Lower leg skin (tissue), 4 donors: ENCODE results near the gene FYB2. TPM values are rescaled to one million over a fixed set of nuclear protein-coding genes. Genes with fewer than 3 reads are reported as not detected.

Experiments
- DNase-seq, 2 donors: peaks; one replicate each; pipeline ENCODE4 v3.0.0-alpha.2; 2019; ENCODE audit warnings: low spot score in 2 of 2
- H3K4me3 ChIP-seq: fragments of 200-600 bp; sonication (generic); 2 replicates; pipeline ENCODE4 v1.5.1; 2017; ENCODE audit warnings: mild to moderate bottlenecking, low read depth; ENCODE audit not compliant: poor library complexity, severe bottlenecking
- POLR2A ChIP-seq, 2 donors: fragments of 450-650 bp; IDR thresholded peaks; one replicate each; pipeline ENCODE4 v1.6.1; 2016 to 2017; ENCODE audit warnings: antibody characterized with exemption in 2 of 2, mild to moderate bottlenecking in 1 of 2, moderate library complexity in 1 of 2
- WGBS, 2 donors: methylation state at CpG; one replicate each; pipeline ENCODE4 v1.1.5; 2018; 5-methylcytosine and 5-hydroxymethylcytosine counted together
- intact Hi-C: fragments of 100-400 bp; cut with DNase I; formaldehyde crosslinking; loops from one replicate; pipeline ENCODE4 v1.15.0; 2023; ENCODE audit warnings: low total_unique reads
- total RNA-seq, 4 donors: library from RNA; depleted of rRNA; stranded (reverse); fragments of >200 nt; gene quantifications; one replicate each; pipeline ENCODE4 v1.1.0, GENCODE V29; 2016
- TF ChIP-seq, protein P1 (sequence below), 3 donors: fragments of 450-650 bp; IDR thresholded peaks; one replicate each; pipeline ENCODE4 v1.5.1; 2016; ENCODE audit warnings: antibody characterized with exemption in 3 of 3, mild to moderate bottlenecking in 3 of 3, moderate library complexity in 2 of 3

Gene FYB2
- total RNA-seq, 4 donors from 2014 or later, result 0.19 TPM; not detected in 3

DNA sequence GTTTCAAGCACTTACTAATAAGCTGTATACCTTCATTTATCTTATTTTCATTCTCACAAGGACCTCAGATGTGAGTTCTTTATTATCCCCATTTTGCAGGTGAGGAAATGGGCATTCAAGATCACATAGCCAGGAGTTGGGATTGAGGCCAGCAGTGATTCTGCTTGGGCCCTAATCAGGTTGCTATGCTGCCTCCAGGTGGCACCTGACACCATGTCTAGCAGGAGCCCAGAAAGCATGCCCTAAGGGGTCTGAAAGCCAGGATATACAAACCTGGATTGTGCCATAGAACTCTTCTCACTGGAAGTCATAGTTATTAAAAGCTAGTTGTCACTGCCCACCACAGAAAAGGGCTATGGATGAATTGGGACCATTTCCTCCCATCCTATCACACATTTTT lies 61.1 kb downstream of the FYB2 start:
- TF ChIP-seq POLR2A (IDR thresholded peaks at IDR 0.05), result no peak
- TF ChIP-seq, protein P1, sequence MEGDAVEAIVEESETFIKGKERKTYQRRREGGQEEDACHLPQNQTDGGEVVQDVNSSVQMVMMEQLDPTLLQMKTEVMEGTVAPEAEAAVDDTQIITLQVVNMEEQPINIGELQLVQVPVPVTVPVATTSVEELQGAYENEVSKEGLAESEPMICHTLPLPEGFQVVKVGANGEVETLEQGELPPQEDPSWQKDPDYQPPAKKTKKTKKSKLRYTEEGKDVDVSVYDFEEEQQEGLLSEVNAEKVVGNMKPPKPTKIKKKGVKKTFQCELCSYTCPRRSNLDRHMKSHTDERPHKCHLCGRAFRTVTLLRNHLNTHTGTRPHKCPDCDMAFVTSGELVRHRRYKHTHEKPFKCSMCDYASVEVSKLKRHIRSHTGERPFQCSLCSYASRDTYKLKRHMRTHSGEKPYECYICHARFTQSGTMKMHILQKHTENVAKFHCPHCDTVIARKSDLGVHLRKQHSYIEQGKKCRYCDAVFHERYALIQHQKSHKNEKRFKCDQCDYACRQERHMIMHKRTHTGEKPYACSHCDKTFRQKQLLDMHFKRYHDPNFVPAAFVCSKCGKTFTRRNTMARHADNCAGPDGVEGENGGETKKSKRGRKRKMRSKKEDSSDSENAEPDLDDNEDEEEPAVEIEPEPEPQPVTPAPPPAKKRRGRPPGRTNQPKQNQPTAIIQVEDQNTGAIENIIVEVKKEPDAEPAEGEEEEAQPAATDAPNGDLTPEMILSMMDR (IDR thresholded peaks at IDR 0.05), result no peak
- intact Hi-C loops, result no loop called here
- no peak for DNase-seq
- no peak overlapping the region for H3K4me3 ChIP-seq

DNA sequence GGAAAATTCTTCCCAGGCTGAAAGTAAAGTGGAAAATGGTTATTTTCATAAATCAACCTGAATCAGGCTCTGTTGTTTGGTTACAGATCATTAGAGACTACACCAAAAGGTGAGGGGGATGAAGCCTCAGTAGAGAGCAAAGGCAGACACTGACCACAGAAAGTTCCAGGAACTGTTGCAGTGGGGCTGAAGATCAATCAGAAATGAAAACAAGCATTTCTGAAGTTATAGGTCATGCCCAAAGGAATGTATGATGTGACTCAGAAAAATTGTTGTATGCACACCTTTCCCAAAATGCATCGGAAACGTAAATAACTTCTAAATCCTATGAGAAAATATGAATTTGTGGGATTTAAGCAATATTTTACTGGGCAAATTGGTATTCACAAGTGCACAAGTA lies 63.3 kb downstream of the FYB2 start:
- DNase-seq, result no peak
- H3K4me3 ChIP-seq, result no peak overlapping the region
- WGBS, 2 donors, result 56 to 90% methylated on average over 2 of the region's 2 CpGs
- TF ChIP-seq POLR2A (IDR thresholded peaks at IDR 0.05), result no peak
- TF ChIP-seq, protein P1 (IDR thresholded peaks at IDR 0.05), result no peak
- intact Hi-C loops, result no loop called here

DNA sequence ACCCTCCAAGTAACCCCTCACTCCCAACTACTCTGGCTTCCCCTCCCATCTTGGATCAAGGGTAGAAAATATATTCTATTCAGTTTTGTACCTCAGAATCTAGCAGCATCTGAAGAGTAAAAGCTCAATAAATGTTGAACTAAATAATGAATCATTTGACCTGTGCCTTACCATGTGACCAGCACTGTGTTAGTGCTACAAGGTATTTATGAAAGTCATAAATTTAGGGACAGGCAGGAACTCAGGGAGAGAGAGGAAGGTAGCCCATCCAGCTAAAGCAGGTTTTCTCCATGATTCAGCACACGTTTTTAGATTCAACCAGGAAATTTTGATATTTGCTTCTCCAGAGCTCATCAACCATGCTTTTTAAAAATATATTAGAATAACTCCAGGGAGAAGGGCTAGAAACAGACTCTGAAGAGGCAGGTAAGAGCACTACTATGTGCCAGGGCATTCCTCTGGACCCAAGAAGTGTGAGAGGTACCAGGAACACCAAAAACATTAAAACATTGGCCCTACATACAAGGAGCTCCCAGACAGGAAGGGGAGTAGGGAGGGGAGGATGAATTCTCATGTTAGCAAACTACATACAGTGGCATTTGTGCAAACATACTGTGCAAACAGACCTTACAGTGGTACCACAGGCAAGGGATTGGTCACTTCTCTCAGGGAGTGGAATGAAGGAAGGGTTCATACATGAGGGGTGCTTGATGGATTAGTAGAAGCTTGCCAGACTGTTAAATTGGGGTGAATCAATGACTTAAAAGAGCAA lies 64.3 kb downstream of the FYB2 start:
- intact Hi-C loops, result no loop called here
- TF ChIP-seq, protein P1 (IDR thresholded peaks at IDR 0.05), result no peak
- TF ChIP-seq POLR2A (IDR thresholded peaks at IDR 0.05), result no peak
- no peak overlapping the region for H3K4me3 ChIP-seq
- WGBS, 2 donors, result 26 to 54% methylated on average over 1 of the region's 1 CpG
- DNase-seq, result no peak

DNA sequence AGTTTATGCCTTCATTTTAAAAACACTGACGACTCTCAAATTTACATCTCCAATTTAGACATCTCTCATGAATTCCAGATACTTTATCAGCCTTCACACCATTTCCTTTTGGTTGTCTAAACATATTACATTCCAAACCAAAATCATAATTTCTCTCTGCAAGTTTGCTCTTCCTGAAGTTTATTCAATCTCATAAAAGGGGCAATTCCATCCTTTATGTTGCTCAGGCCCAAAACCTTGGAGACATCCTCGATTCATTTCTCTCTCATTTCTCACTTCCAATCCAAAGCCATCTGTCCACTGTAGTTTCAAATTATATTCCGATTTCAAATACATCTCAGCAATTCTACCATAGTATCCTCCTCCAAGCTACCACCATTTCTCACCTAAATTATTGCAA lies 74.0 kb downstream of the FYB2 start:
- no peak for DNase-seq
- intact Hi-C loops, result no loop called here
- H3K4me3 ChIP-seq, result no peak overlapping the region
- TF ChIP-seq, protein P1 (IDR thresholded peaks at IDR 0.05), result no peak
- TF ChIP-seq POLR2A (IDR thresholded peaks at IDR 0.05), result no peak
- 80 to 84% methylated on average over 3 of the region's 3 CpGs for WGBS, 2 donors

DNA sequence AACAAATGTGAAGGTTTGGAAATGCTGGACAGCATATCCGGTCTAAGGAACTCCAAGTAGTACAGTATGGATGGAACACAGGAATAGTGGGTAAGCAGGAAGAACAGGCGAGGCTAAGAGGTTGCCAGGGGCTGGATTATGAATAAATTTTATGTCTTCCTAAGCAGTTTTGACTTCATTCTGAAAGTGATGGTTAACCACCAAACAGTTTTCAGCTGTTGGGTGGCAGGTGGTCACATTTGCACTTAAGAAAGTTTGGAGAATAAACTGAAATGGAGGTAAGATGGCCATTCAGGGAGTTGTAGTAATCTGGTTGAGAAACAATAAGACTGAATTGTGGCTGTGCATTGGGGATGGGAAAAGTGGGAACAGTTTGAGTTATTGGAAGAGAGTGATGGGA lies 90.2 kb downstream of the FYB2 start:
- intact Hi-C loops, result no loop called here
- no peak overlapping the region for H3K4me3 ChIP-seq
- 74 to 81% methylated on average over 2 of the region's 2 CpGs for WGBS, 2 donors
- no peak for TF ChIP-seq POLR2A (IDR thresholded peaks at IDR 0.05)
- TF ChIP-seq, protein P1 (IDR thresholded peaks at IDR 0.05), result no peak
- DNase-seq, result no peak

DNA sequence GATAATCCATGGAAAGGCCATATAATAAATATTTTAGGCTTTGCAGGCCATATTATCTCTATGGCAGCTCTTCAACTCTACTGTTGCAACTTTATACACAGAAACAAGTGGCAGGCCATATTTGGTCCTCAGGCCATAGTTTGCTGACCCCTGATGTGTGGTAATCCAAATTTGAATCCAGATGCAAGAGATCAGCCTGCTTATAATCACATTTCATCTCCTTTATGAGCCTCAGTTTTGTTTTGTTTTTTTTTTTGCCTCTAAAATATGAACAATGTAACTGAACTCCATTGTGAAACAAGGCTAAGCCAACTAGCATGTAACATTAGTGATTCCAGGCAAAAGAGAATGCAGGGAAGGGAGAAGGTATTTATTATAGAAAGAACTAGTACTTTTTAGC lies 92.5 kb downstream of the FYB2 start:
- intact Hi-C loops, result no loop called here
- no peak overlapping the region for H3K4me3 ChIP-seq
- TF ChIP-seq POLR2A (IDR thresholded peaks at IDR 0.05), result no peak
- TF ChIP-seq, protein P1 (IDR thresholded peaks at IDR 0.05), result no peak
- DNase-seq, result no peak
